Esophagus squamous epithelium (tissue), 4 donors: ENCODE data around the gene CARMIL3.

Experiments
- POLR2A ChIP-seq, 4 donors: fragments of 450-650 bp; IDR thresholded peaks; one replicate each; pipeline ENCODE4 v1.6.1; 2017; ENCODE audit warnings: antibody characterized with exemption in 4 of 4, mild to moderate bottlenecking in 4 of 4, moderate library complexity in 3 of 4
- TF ChIP-seq, protein P1 (sequence below), 6 experiments: fragments of 450-650 bp in 4 of 6; fragments of 200-600 bp in 2 of 6; sonication (generic) in 2 of 6; IDR thresholded peaks; one replicate each; pipeline ENCODE4 v1.5.1; 2016 to 2019; ENCODE audit warnings: antibody characterized with exemption in 6 of 6, mild to moderate bottlenecking in 4 of 6, moderate library complexity in 4 of 6

DNA sequence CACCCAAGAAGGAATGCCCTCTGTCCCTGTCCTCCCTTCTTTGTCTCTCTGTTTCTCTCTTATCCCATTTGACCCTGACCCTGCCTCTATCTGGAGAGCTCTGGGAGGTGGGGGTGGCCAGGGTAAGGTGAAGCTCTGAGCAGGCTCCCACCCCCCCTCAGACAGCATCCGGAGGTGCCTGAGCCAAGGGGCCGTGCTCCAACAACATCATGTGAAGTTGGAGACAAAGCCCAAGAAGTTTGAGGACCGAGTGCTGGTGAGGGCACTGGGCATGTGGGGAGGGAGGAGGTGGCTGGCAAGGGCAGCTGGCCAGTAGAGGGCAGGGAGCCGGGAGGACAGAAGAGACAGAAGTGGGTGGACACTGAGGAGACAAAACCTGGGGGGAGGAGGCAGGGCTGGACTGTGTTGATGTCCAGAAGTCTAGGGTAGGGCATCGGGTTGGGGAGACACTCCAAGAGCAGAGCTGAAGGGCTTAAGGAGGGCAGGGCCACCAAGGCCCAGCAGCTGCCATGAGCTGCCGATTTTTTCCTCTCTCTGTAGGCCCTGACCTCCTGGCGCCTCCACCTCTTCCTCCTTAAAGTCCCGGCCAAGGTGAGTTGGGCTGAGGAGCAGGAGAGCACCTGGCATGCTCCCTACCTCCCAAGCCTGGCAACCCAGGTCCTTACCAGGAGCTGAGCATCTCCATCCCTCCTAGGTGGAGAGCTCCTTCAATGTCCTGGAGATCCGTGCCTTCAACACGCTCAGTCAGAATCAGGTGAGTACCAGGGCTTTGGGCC lies 1.9 kb downstream of the CARMIL3 start:
- TF ChIP-seq, protein P1, sequence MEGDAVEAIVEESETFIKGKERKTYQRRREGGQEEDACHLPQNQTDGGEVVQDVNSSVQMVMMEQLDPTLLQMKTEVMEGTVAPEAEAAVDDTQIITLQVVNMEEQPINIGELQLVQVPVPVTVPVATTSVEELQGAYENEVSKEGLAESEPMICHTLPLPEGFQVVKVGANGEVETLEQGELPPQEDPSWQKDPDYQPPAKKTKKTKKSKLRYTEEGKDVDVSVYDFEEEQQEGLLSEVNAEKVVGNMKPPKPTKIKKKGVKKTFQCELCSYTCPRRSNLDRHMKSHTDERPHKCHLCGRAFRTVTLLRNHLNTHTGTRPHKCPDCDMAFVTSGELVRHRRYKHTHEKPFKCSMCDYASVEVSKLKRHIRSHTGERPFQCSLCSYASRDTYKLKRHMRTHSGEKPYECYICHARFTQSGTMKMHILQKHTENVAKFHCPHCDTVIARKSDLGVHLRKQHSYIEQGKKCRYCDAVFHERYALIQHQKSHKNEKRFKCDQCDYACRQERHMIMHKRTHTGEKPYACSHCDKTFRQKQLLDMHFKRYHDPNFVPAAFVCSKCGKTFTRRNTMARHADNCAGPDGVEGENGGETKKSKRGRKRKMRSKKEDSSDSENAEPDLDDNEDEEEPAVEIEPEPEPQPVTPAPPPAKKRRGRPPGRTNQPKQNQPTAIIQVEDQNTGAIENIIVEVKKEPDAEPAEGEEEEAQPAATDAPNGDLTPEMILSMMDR (IDR thresholded peaks at IDR 0.05), result no peak
- no peak for TF ChIP-seq POLR2A (IDR thresholded peaks at IDR 0.05)
